ENCODE results near the gene KCTD7.
"Not testable (repeated sequence)": the region's sequence is repeated elsewhere in the genome, so short reads cannot be mapped to it uniquely, and the experiment has no call there.

DNA sequence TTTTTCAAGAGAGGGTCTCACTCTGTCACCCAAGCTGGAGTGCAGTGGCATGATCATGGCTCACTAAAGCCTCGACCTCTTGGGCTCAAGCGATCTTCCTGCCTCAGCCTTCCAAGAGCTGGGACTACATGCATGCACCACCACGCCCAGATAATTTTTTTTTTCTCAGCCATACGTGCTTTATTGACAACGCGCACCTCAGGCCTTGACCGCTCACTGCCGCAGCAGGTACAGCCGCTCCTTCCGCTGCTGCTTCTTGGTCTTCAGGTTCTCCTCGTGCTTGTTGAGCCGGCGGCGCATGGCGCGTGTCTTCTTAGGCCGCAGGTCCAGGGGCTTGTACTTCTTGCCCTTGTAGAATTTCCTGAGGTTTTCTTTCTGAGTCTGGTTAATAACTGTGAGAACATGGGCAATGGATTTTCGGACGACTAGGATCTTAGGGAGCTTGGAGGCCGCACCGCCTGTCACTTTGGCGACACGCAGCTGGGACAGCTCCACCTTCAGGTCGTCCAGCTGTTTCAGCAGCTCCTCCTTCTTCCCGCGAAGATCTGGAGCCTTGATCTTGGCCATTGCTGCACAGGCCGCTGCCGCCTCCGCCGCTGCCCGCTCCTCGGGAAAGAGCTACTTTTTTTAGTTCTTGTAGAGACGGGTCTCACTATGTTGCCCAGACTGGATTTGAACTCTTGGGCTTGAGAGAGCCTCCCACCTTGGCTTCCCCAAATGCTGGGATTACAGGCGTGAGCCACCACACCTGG lies 22.0 kb upstream of the KCTD7 start:
- not testable (repeated sequence) for TF ChIP-seq JUN (CRISPR knock-in tag; IDR thresholded peaks at IDR 0.05); E2F5 (CRISPR knock-in tag; IDR thresholded peaks at IDR 0.05); ZNF416 (CRISPR knock-in tag; IDR thresholded peaks at IDR 0.05); KAT7 (CRISPR knock-in tag; IDR thresholded peaks at IDR 0.05; ENCODE audit: borderline replicate concordance); MYBL2 (CRISPR knock-in tag; IDR thresholded peaks at IDR 0.05)
- TF ChIP-seq, protein P1, sequence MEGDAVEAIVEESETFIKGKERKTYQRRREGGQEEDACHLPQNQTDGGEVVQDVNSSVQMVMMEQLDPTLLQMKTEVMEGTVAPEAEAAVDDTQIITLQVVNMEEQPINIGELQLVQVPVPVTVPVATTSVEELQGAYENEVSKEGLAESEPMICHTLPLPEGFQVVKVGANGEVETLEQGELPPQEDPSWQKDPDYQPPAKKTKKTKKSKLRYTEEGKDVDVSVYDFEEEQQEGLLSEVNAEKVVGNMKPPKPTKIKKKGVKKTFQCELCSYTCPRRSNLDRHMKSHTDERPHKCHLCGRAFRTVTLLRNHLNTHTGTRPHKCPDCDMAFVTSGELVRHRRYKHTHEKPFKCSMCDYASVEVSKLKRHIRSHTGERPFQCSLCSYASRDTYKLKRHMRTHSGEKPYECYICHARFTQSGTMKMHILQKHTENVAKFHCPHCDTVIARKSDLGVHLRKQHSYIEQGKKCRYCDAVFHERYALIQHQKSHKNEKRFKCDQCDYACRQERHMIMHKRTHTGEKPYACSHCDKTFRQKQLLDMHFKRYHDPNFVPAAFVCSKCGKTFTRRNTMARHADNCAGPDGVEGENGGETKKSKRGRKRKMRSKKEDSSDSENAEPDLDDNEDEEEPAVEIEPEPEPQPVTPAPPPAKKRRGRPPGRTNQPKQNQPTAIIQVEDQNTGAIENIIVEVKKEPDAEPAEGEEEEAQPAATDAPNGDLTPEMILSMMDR (IDR thresholded peaks at IDR 0.05), result not testable (repeated sequence)
